ENCODE measurements around the gene CAMTA1.

CAMTA1 gene

GRCh38 chr1:7177438-7178146, 392.3 kb downstream of the CAMTA1 start:
- DNase-seq (ENCODE audit: low read depth), result no peak
- no peak overlapping the region for H3K4me3 ChIP-seq (ENCODE audit: low read length)
- no peak for TF ChIP-seq CTCF (conservative IDR thresholded peaks at IDR 0.05; ENCODE audit: low read length)

DNA sequence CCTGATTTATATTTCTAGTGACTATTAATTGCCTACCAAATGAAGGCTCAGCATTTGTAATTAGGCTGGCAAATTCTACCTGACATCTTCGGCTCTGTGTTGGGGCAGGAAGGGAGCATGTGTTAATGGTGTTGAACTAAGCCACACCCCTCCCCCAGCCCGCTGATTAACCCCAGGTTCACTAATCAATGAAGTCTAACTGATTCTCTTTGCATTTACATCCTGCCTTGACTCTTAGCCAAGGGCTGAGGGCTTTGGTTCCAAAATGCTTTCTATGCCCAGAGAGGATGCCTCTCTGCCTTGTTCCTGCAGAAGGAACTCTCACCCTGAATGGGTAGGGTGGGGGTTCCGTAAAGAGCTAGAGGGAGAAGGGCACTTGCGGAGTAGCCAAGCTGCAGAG, 393.1 kb downstream of the CAMTA1 start:
- TF ChIP-seq CTCF (conservative IDR thresholded peaks at IDR 0.05; ENCODE audit: low read length), result no peak
- DNase-seq (ENCODE audit: low read depth), result no peak
- H3K4me3 ChIP-seq (ENCODE audit: low read length), result no peak overlapping the region

GRCh38 chr1:7178741-7179140, 393.5 kb downstream of the CAMTA1 start:
- DNase-seq (ENCODE audit: low read depth), result no peak

DNA sequence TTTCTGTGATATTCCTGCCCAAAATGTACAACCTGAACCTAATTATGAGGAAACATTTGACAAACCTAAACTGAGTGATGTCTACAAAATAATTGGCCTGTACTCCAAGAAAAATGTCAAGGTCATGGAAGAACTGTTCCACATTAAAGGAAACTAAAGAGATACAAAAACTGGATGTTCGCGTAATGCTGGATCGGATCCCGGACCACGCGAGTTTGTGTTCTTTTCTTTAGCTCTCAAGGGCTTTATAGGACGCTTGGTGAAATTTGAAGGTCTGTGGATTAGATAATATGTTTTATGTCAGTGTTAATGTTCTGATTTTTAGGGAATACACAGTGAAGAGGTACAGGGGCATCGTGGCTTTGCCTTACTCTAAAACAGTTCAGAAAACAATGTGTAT, 400.5 kb downstream of the CAMTA1 start:
- no peak overlapping the region for H3K4me3 ChIP-seq (ENCODE audit: low read length)
- DNase-seq (ENCODE audit: low read depth), result no peak
- TF ChIP-seq CTCF (conservative IDR thresholded peaks at IDR 0.05; ENCODE audit: low read length), result no peak

More at GRCh38 chr1:7178741-7179140, 393.5 kb downstream of the CAMTA1 start:
- no peak for TF ChIP-seq CTCF (conservative IDR thresholded peaks at IDR 0.05; ENCODE audit: low read length)
- H3K4me3 ChIP-seq (ENCODE audit: low read length), result no peak overlapping the region

- no peak for TF ChIP-seq CTCF (conservative IDR thresholded peaks at IDR 0.05; ENCODE audit: low read length)
- DNase-seq (ENCODE audit: low read depth), result no peak
- H3K4me3 ChIP-seq (ENCODE audit: low read length), result no peak overlapping the region
These were observed 401.3 kb downstream of the CAMTA1 start for GRCh38 chr1:7186382-7187111.

- H3K4me3 ChIP-seq (ENCODE audit: low read length), result no peak overlapping the region
- no peak for TF ChIP-seq CTCF (conservative IDR thresholded peaks at IDR 0.05; ENCODE audit: low read length)
- peak; percentile 18 for DNase-seq (ENCODE audit: low read depth)
These were observed 401.8 kb downstream of the CAMTA1 start for GRCh38 chr1:7187112-7187493.

DNA sequence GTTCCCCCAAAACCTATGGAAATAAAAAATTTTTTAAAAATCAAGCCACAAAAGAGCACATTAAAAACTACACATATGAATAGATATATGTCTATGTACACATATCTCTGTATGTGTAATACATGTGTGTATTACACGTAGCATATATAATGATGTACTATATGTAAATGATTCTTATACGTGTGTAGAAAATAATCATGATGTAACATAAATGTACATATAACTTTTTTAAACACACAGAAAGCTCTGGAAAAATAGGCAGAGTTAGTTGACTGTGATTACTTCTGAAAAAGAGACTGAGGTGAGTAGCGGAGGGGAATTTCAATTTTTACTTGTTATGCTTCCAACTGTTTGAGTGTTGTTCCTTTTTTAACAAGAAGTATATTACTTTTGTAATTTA, 405.0 kb downstream of the CAMTA1 start:
- no peak for TF ChIP-seq CTCF (conservative IDR thresholded peaks at IDR 0.05; ENCODE audit: low read length)
- no peak for DNase-seq (ENCODE audit: low read depth)
- H3K4me3 ChIP-seq (ENCODE audit: low read length), result no peak overlapping the region
